ENCODE data around the gene FAM72A.

The FAM72A gene

DNA sequence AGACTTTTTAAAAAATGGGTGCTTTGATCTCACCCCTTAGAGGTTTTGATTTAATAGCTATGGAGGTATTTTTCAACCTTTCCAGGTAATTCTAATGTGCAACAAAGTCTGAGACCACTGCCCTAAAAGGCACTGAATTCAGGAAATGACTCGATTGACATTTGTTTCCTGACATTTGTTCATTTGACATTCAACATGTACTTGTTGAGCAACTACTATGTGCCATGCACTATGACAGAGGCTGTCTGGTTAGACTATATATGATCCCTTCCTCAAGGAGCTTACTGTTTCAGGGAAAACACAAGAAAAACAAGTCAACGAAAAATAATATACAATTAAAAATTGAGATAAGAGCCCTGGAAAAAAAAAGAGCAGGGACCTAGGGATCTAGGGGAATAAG is 59.9 kb downstream of the FAM72A start:
- Histone ChIP-seq H2AK5ac (ENCODE audit: low read length) (no peak overlapping the region), H2BK5ac (ENCODE audit: low read length) (no peak overlapping the region), H3K9ac (ENCODE audit: low read length) (no peak overlapping the region), H4K5ac (ENCODE audit: low read length) (no peak overlapping the region), H3K56ac (ENCODE audit: low read length) (no peak overlapping the region), H3K4me3 (ENCODE audit: low read length) (no peak overlapping the region), H3K4me2 (ENCODE audit: low read length) (no peak overlapping the region), H2BK120ac (ENCODE audit: low read depth, low read length) (no peak overlapping the region), H4K8ac (ENCODE audit: low read depth, low read length) (no peak overlapping the region), H3K4ac (ENCODE audit: low read depth, low read length) (no peak overlapping the region), H3K27me3 (ENCODE audit: insufficient read depth, low read length, poor library complexity) (no peaks in the 10 kb centered on the region), H3K36me3 (ENCODE audit: control insufficient read depth, insufficient read depth, low read length) (no peaks in the 10 kb centered on the region), H3K79me2 (ENCODE audit: control insufficient read depth, insufficient read depth, low read length) (no peaks in the 10 kb centered on the region), H3K18ac (ENCODE audit: low read length) (no peak overlapping the region), H3K27ac (ENCODE audit: low read depth, low read length) (no peak overlapping the region), H3K23ac (ENCODE audit: low read length) (no peak overlapping the region), H2BK15ac (replicated peaks; ENCODE audit: low read depth) (no peak overlapping the region), H3K4me1 (ENCODE audit: control insufficient read depth, low read depth, low read length) (no peaks in the 10 kb centered on the region), H3K79me1 (ENCODE audit: low read length) (no peaks in the 10 kb centered on the region)
- WGBS (ENCODE audit: extremely low coverage, insufficient coverage, low lambda C conversion rate): no CpG with 5 or more reads among the region's 2 CpGs
- no peak for DNase-seq

DNA sequence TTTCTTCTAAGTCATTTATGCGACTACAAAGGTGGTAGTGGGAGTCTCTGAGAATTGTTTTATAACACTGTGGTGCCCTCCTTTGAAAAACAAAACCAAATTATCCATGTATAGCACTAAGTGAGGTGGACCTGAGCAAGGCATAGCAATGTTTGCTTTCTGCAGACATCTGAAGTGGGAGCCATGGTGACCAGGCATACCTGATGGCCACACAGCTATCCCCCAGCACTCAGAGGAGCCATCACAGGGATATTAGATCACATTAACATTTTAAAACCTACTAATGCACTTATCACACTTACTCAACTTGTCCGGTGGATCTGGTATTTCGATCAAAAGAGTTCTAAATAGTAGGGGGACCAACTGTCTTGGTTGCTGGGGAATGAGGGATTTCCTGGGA is 60.6 kb downstream of the FAM72A start:
- H2BK5ac ChIP-seq (ENCODE audit: low read length): no peak overlapping the region
- no peak overlapping the region for H3K27ac ChIP-seq (ENCODE audit: low read depth, low read length)
- no peaks in the 10 kb centered on the region for H3K79me1 ChIP-seq (ENCODE audit: low read length)
- no peak overlapping the region for H3K4me2 ChIP-seq (ENCODE audit: low read length)
- no peak overlapping the region for H2AK5ac ChIP-seq (ENCODE audit: low read length)
- WGBS (ENCODE audit: extremely low coverage, insufficient coverage, low lambda C conversion rate): no CpG with 5 or more reads among the region's 3 CpGs
- H3K56ac ChIP-seq (ENCODE audit: low read length): no peak overlapping the region
- no peak overlapping the region for H3K18ac ChIP-seq (ENCODE audit: low read length)
- H3K27me3 ChIP-seq (ENCODE audit: insufficient read depth, low read length, poor library complexity): no peaks in the 10 kb centered on the region
- H4K5ac ChIP-seq (ENCODE audit: low read length): no peak overlapping the region
- H3K23ac ChIP-seq (ENCODE audit: low read length): peak overlapping the region; percentile 60
- no peaks in the 10 kb centered on the region for H3K36me3 ChIP-seq (ENCODE audit: control insufficient read depth, insufficient read depth, low read length)
- no peak overlapping the region for H4K8ac ChIP-seq (ENCODE audit: low read depth, low read length)
- H2BK120ac ChIP-seq (ENCODE audit: low read depth, low read length): no peak overlapping the region
- no peak overlapping the region for H3K9ac ChIP-seq (ENCODE audit: low read length)
- H3K79me2 ChIP-seq (ENCODE audit: control insufficient read depth, insufficient read depth, low read length): no peaks in the 10 kb centered on the region
- H2BK15ac ChIP-seq (replicated peaks; ENCODE audit: low read depth): no peak overlapping the region
- no peak for DNase-seq
- H3K4me3 ChIP-seq (ENCODE audit: low read length): no peak overlapping the region
- no peak overlapping the region for H3K4ac ChIP-seq (ENCODE audit: low read depth, low read length)
- no peaks in the 10 kb centered on the region for H3K4me1 ChIP-seq (ENCODE audit: control insufficient read depth, low read depth, low read length)

GRCh38 chr1:206136241-206136640 is 66.4 kb downstream of the FAM72A start:
- H3K4me1 ChIP-seq (ENCODE audit: control insufficient read depth, low read depth, low read length): no peaks in the 10 kb centered on the region
- no peaks in the 10 kb centered on the region for H3K27me3 ChIP-seq (ENCODE audit: insufficient read depth, low read length, poor library complexity)
- no peaks in the 10 kb centered on the region for H3K79me1 ChIP-seq (ENCODE audit: low read length)
- no peak for DNase-seq
- no peak overlapping the region for H2BK5ac ChIP-seq (ENCODE audit: low read length)
- H3K23ac ChIP-seq (ENCODE audit: low read length): no peak overlapping the region
- H3K79me2 ChIP-seq (ENCODE audit: control insufficient read depth, insufficient read depth, low read length): no peaks in the 10 kb centered on the region
- no peak overlapping the region for H3K27ac ChIP-seq (ENCODE audit: low read depth, low read length)
- H2BK120ac ChIP-seq (ENCODE audit: low read depth, low read length): no peak overlapping the region
- no peak overlapping the region for H4K8ac ChIP-seq (ENCODE audit: low read depth, low read length)
- H2BK15ac ChIP-seq (replicated peaks; ENCODE audit: low read depth): no peak overlapping the region
- H3K56ac ChIP-seq (ENCODE audit: low read length): no peak overlapping the region
- 100% methylated on average over 1 of the region's 2 CpGs for WGBS (ENCODE audit: extremely low coverage, insufficient coverage, low lambda C conversion rate)
- H4K5ac ChIP-seq (ENCODE audit: low read length): no peak overlapping the region
- H3K4me3 ChIP-seq (ENCODE audit: low read length): no peak overlapping the region
- no peak overlapping the region for H3K4ac ChIP-seq (ENCODE audit: low read depth, low read length)
- H3K18ac ChIP-seq (ENCODE audit: low read length): no peak overlapping the region
- no peak overlapping the region for H2AK5ac ChIP-seq (ENCODE audit: low read length)
- H3K9ac ChIP-seq (ENCODE audit: low read length): no peak overlapping the region
- H3K36me3 ChIP-seq (ENCODE audit: control insufficient read depth, insufficient read depth, low read length): no peaks in the 10 kb centered on the region
- no peak overlapping the region for H3K4me2 ChIP-seq (ENCODE audit: low read length)

Data from mesendoderm (in vitro differentiated cells).